Measurements from ENCODE around the gene SDHA. TPM values are rescaled to one million over a fixed set of nuclear protein-coding genes. Genes with fewer than 3 reads are reported as not detected.

Gene SDHA
- total and polyA plus RNA-seq, 10 of the 15 experiments (the other 5 are each of a cell fraction or from before 2014, with no cell fraction given): 63.3 to 205 (median 104) TPM

GRCh38 chr5:200985-201384 lies 17.1 kb upstream of the SDHA start:
- H2AFZ ChIP-seq (ENCODE audit: control insufficient read depth, low read depth, low read length): no peak overlapping the region
- H4K20me1 ChIP-seq (ENCODE audit: control insufficient read depth, insufficient read depth): no peaks in the 10 kb centered on the region; the same call in 1 of the 2 replicates
- no peak for TF ChIP-seq SRF (IDR thresholded peaks at IDR 0.05; ENCODE audit: low read depth in 2 of 2, low read length in 2 of 2)
- no peak for TF ChIP-seq SREBF1 (IDR thresholded peaks at IDR 0.05; ENCODE audit: low read length)
- no peak for TF ChIP-seq SIN3A (IDR thresholded peaks at IDR 0.05; ENCODE audit: low read depth, low read length)
- ChIA-PET SMC1A (ENCODE audit: uncharacterized antibody, unreplicated experiment) (no interaction called here), RAD21 (ENCODE audit: unreplicated experiment) (no interaction called here), CTCF (interaction anchor here (0.6 kb wide), 1 partner anchor 701 kb away, joined by 3 read pairs; no protein-coding TSS in a partner anchor), POLR2A (no interaction called here)
- DNase-seq (ENCODE audit: low read depth, low spot score): no peak
- no peak for FAIRE-seq
- H3K27ac ChIP-seq (ENCODE audit: control insufficient read depth, insufficient read depth): no peak overlapping the region
- H3K79me2 ChIP-seq (ENCODE audit: control insufficient read depth, insufficient read depth, low read length): no peaks in the 10 kb centered on the region
- intact Hi-C loops (cut with micrococcal nuclease; ENCODE audit: unreplicated experiment) (no loop called here), in situ Hi-C loops (cut with MboI) (no loop called here)
- no peak overlapping the region for H3K9ac ChIP-seq (ENCODE audit: control insufficient read depth, insufficient read depth, low read length)
- no peaks in the 10 kb centered on the region for H3K4me1 ChIP-seq (ENCODE audit: control insufficient read depth, insufficient read depth, low read length)
- H3K4me2 ChIP-seq (ENCODE audit: control insufficient read depth, insufficient read depth): no peak overlapping the region
- no peaks in the 10 kb centered on the region for H3K9me3 ChIP-seq (replicated peaks; ENCODE audit: control insufficient read depth, insufficient read depth, low read length)
- H3K27me3 ChIP-seq (replicated peaks in 1 of 2; ENCODE audit: control insufficient read depth in 2 of 2, insufficient read depth in 2 of 2, low read length in 1 of 2): no peaks in the 10 kb centered on the region
- ATAC-seq: no peak
- H3K36me3 ChIP-seq (ENCODE audit: control insufficient read depth in 2 of 2, insufficient read depth in 2 of 2, low read length in 1 of 2): peaks cover 6 to 8% of the 10 kb centered on the region in 2 experiments; a peak in 3 of 4 replicates
- H3K4me3 ChIP-seq: no peak overlapping the region
- no TSS peak for BruUV-seq (replicated peaks)
- WGBS (ENCODE audit: insufficient coverage, insufficient replicate concordance, low lambda C conversion rate, missing lambda C conversion rate): 41% methylated on average over 4 of the region's 4 CpGs

GRCh38 chr5:201672-202071 lies 16.4 kb upstream of the SDHA start:
- H3K9ac ChIP-seq (ENCODE audit: control insufficient read depth, insufficient read depth, low read length): no peak overlapping the region
- ChIA-PET CTCF (no interaction called here), SMC1A (ENCODE audit: uncharacterized antibody, unreplicated experiment) (no interaction called here), RAD21 (ENCODE audit: unreplicated experiment) (no interaction called here), POLR2A (no interaction called here)
- no peak overlapping the region for H3K4me3 ChIP-seq
- H2AFZ ChIP-seq (ENCODE audit: control insufficient read depth, low read depth, low read length): no peak overlapping the region
- H3K4me1 ChIP-seq (ENCODE audit: control insufficient read depth, insufficient read depth, low read length): no peaks in the 10 kb centered on the region
- H3K4me2 ChIP-seq (ENCODE audit: control insufficient read depth, insufficient read depth): no peak overlapping the region
- FAIRE-seq (no peak), DNase-seq (ENCODE audit: low read depth, low spot score) (no peak), ATAC-seq (no peak)
- H3K27ac ChIP-seq (ENCODE audit: control insufficient read depth, insufficient read depth): no peak overlapping the region
- no peaks in the 10 kb centered on the region for H3K27me3 ChIP-seq (replicated peaks in 1 of 2; ENCODE audit: control insufficient read depth in 2 of 2, insufficient read depth in 2 of 2, low read length in 1 of 2)
- H4K20me1 ChIP-seq (ENCODE audit: control insufficient read depth, insufficient read depth): no peaks in the 10 kb centered on the region; the same call in 1 of the 2 replicates
- WGBS (ENCODE audit: insufficient coverage, insufficient replicate concordance, low lambda C conversion rate, missing lambda C conversion rate): 88% methylated on average over 8 of the region's 8 CpGs
- intact Hi-C loops (cut with micrococcal nuclease; ENCODE audit: unreplicated experiment): no loop called here
- no peaks in the 10 kb centered on the region for H3K79me2 ChIP-seq (ENCODE audit: control insufficient read depth, insufficient read depth, low read length)
- BruUV-seq (replicated peaks): no TSS peak
- no peak for TF ChIP-seq USF2 (IDR thresholded peaks at IDR 0.05; ENCODE audit: borderline replicate concordance, low read depth, low read length)
- no peak for TF ChIP-seq PAX5 (IDR thresholded peaks at IDR 0.05; ENCODE audit: borderline replicate concordance, low read depth, low read length)
- no peak for TF ChIP-seq SMARCA5 (IDR thresholded peaks at IDR 0.05)
- no peaks in the 10 kb centered on the region for H3K9me3 ChIP-seq (replicated peaks; ENCODE audit: control insufficient read depth, insufficient read depth, low read length)
- H3K36me3 ChIP-seq (ENCODE audit: control insufficient read depth in 2 of 2, insufficient read depth in 2 of 2, low read length in 1 of 2): peaks cover 6 to 8% of the 10 kb centered on the region in 2 experiments; a peak in 3 of 4 replicates
- in situ Hi-C loops (cut with MboI): no loop called here

Data from GM12878 (cell line).